HG03108 (cell line): ENCODE results near the gene MED27.
"Not testable (repeated sequence)": the region's sequence is repeated elsewhere in the genome, so short reads cannot be mapped to it uniquely, and the experiment has no call there.

Experiments
- ATAC-seq: cut with Tn5 transposase; IDR thresholded peaks from one replicate; pipeline ENCODE4 v1.9.1; 2021; ENCODE audit warnings: moderate library complexity; ENCODE audit not compliant: unreplicated experiment

MED27 gene

DNA sequence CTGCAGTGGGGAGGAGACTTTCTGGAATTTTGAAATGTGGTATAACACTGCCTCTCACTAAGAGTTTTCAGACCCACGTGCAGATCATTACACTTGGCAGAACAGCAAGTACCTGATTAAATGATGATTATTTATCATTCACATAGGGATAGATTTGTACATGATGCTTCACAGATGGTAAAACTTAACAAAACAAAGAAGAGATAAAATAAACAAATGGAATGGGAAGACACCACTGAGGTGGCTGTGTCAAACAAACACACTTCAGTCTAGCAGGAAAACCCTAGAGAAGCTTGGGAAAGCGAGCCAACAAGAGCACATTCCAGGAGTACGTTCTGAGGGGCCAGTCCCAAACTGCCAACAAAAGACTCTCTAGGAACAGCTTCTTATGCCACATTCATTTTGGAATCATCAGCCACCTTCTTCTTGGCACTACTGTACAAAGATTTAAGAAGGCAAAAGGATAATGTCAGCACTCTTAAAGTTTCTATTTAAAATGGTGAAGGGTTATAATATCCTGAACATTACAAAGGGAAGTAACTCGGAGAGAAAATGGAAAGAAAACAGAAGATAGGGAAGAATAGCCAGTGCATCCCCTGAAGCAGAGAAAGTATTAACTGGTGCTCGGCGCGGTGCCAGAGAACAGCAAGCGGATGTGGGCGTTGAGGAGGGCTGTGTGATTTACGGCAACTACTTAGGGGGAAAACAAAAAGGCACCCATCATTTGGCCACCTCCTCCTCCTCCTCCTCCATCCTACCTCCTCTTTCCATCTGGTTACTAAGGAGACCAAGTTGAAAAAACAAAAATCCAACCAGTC, 1.6 kb downstream of the MED27 start:
- no peak for ATAC-seq

- ATAC-seq: no peak
Observed at GRCh38 chr9:132075853-132076252, 3.8 kb downstream of the MED27 start.

- ATAC-seq: no peak
Observed at GRCh38 chr9:132074736-132075135, 4.9 kb downstream of the MED27 start.

- ATAC-seq: no peak
Observed at GRCh38 chr9:132071847-132072507, 7.7 kb downstream of the MED27 start.

- no peak for ATAC-seq
Observed at GRCh38 chr9:132069046-132069898, 10.4 kb downstream of the MED27 start.

- ATAC-seq: no peak
Observed at GRCh38 chr9:132068605-132069004, 11.1 kb downstream of the MED27 start.

- ATAC-seq: no peak
Observed at GRCh38 chr9:132066511-132066910, 13.2 kb downstream of the MED27 start.

DNA sequence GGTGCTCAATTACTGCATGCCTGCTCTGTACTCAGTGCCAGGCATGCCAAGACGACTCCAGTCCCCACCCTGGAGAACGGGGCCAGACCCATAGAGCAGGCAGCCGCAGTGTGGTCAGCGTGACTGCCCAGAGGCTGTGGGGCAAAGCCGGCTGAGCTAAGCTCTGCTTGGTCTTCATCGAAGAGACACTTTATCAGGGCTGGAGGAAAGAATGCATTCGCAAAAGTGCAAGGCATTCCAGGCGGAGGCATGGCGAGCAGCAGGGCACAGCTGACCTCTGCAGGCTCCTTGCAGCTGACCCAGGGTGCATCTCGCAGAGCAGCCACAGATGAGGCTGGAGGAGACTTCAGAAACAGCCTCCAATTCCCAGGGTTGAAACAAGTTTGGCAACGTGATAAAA, 13.6 kb downstream of the MED27 start:
- no peak for ATAC-seq

- no peak for ATAC-seq
Observed at GRCh38 chr9:132063281-132063680, 16.4 kb downstream of the MED27 start.

DNA sequence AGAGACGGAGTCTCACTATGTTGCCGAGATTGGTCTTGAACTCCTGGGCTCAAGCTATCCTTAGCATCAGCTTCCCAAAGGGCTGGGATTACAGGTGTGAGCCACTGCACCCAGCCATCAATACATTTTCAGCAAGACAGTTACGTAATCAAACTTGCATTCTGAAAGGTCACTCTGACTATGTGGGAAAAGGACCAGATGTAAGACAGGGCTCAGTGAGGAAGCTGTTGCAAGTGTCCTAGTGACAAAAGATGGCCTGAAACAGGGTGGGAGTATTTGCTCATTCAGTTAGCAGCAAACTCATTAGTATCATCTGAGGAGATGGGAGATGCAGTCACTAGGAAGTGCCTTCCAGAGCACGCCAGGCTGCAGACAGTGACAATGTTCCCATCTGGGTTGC, 16.9 kb downstream of the MED27 start:
- ATAC-seq: no peak

- no peak for ATAC-seq
Observed at GRCh38 chr9:132061526-132061925, 18.1 kb downstream of the MED27 start.

DNA sequence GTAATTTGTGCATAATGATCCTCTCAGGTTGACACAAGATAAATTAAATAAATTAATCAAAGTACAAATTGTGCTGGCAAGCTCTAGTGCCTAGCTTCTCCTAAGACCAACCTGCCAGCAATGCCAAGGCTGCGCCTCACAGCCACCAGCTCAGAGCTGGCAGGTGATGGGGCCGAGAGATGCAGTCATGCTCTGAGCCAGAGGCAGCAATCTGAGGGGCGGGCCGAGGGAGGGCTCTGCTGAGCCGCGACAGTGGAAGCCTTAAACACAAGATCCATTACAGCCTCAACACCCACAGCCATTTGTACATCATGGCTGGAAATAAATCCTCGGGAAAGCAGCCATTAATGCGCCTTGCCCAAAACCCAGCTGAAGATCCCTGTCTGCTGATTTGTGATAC, 20.3 kb downstream of the MED27 start:
- no peak for ATAC-seq

GRCh38 chr9:132058226-132058625, 21.4 kb downstream of the MED27 start:
- not testable (repeated sequence) for ATAC-seq

GRCh38 chr9:132056717-132057560, 22.7 kb downstream of the MED27 start:
- ATAC-seq: no peak

DNA sequence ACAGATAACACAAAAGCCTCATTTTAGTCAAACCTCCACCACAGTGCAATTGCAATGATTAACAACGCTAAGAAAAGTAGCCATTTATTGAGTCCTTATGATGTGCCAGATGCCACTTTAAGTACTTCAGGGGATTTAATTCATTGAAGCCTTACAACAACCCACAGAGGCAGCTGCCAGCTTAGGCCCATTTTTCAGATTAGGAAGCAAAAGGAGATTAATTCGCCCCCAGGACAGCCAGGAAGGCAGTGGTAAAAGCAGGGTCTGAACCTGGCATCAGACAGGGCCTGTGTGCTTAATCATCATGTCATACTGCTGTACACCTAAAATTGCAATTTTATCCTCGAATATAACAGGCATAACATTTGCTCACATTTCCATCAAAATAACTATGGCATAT, 23.9 kb downstream of the MED27 start:
- no peak for ATAC-seq

GRCh38 chr9:132054024-132054423, 25.6 kb downstream of the MED27 start:
- no peak for ATAC-seq

DNA sequence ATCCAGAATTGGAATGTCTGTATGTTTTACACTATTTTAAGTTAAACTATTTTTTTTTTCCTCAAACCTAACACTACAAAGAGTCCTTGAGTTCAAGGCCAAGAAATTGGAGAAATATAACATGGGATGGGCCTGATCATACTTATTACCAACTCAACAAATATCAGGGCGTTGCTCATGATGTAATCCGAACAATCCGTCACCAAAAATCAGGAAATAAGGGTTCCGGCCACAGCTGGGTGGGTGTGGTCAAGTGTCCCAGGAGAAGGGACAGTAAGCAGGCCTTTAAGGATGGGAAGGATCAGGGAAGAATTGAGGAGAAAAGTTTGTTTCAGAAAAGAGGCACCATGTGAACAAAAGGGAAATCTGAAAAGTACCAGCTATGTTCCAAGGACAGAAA, 29.8 kb downstream of the MED27 start:
- no peak for ATAC-seq

DNA sequence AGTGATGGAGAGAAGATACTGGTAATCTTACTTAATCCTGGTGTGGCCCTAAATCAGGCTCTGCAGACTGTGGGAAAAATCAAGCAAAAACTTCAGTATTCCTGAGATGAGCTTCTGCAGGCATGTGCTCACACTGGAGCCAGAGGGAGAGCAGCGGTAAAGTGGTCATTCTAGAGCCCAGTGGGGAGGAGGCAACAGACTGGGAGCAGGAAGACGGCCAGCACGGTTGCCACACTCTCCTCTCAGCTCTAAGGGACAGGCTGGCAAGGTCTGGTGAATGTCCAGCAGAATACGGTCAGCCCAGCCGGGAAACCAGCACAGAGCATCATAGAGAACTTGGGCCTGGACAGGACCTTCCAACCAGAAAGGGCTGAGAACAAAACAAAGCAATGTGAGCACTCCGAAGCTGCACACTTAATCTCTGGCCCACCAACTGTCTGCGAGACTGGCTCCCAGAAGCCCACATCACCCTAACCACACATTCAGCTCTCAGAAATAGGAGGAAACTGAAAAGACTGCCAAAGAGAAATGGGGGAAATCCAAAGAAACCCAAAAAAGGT, 30.3 kb downstream of the MED27 start:
- ATAC-seq: no peak

DNA sequence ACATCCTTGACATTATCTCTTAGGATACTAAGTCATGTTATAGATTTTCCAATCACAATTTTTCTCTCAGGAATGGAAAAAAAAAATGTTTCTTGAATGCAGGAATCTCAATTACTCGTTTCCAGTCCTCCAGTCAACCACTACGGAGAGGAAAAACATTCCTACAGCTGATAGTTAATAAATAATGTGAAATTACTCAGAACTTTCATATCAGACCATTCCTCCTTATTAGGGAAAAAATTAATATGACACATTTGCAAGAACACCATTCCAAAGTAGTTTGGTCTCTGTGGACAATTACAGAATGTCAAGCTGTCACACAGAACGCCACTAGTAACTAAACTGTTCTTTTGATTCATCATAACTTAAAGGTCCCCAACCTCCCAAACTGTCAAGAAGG, 31.5 kb downstream of the MED27 start:
- no peak for ATAC-seq

GRCh38 chr9:132046456-132046855, 33.2 kb downstream of the MED27 start:
- ATAC-seq: no peak
